Measurements from ENCODE around the gene ZNF500.

- no peak for TF ChIP-seq CTCF (IDR thresholded peaks at IDR 0.05)
- no peak for TF ChIP-seq POLR2A (IDR thresholded peaks at IDR 0.05)
- no peak for TF ChIP-seq POLR2AphosphoS5 (IDR thresholded peaks at IDR 0.05)
Measured at GRCh38 chr16:4749700-4750257, 17.2 kb downstream of the ZNF500 start.
